Erythroblast (primary cell): Measurements from ENCODE around the gene IL1RAPL1.

Experiments
- DNase-seq, 2 experiments: peaks; one replicate each; lab custom pipeline; 2025; lab: John Stamatoyannopoulos, UW
- GATA1 ChIP-seq: IDR thresholded peaks from 2 replicates; pipeline ENCODE4 v1.6.1; 2011; ENCODE audit warnings: low read depth, mild to moderate bottlenecking, control low read depth, low read length, moderate library complexity
- POLR2A ChIP-seq: IDR thresholded peaks from 2 replicates; pipeline ENCODE4 v1.6.1; 2011; ENCODE audit warnings: mild to moderate bottlenecking, low read length

The IL1RAPL1 gene

DNA sequence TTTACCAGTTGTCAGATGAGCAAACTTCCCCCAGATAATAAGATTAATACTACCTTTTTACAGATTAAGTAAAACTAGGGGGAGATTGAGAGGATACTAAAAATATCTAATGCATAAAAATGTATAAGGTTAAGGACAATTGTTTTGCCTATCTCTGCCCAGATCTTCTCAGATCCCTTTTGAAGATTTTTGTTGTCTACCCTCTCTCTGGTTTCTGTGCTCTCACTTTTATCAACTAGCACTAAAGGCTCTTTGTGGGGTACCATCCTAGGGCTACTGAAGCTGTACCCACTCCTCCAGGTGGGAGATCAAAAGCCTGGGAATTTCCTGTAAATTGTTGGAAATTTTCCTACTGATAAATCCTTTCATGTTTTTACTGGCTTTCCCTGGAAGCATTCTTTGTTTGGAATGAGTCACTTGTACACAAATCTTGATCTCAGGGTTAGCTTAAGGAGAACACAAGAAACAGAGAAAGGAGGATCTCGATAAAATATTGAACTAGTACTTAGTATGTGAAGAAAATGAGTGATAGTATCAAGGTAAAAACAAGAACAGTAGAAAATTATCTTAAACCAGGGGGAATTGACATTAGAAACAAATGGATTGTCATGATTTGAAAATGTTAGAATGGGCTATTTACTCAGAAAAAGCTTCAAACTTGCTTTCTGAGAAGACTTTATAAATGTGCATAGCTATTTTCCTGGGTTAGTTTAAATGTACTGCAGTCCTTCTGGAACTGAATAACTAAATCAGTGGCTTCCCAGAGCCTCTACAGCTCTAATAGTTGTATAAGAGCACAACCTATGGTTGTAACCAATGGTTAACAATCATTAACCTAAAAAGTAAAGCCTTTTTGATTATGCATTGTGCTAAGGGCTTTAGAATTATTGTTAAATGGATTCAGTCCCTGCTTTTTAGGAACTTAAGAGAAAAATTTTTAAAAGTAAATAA, 948.2 kb downstream of the IL1RAPL1 start:
- no peak for DNase-seq
- TF ChIP-seq POLR2A (no peak), GATA1 (no peak)

DNA sequence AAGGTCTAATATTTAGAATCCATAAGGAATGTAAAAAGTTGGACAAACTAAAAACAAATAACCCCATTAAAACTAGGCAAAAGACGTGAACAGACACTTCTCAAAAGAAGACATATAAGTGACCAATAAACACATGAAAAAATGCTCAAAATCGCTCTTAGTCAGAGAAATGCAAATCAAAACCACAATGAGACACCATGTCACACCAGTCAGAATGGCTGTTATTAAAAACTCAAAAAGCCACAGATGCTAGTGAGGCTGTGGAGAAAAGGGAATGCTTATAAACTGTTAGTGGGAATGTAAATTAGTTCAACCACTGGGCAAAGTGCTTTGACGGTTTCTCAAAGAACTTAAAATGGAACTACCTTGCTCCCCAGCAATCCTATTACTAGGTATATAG, 953.8 kb downstream of the IL1RAPL1 start:
- no peak for DNase-seq
- no peak for TF ChIP-seq GATA1
- TF ChIP-seq POLR2A, result no peak

- TF ChIP-seq GATA1 (no peak), POLR2A (no peak)
- DNase-seq, result no peak
These were observed 954.9 kb downstream of the IL1RAPL1 start for GRCh38 chrX:29542152-29542551.

- TF ChIP-seq POLR2A (no peak), GATA1 (no peak)
- DNase-seq, result no peak
These were observed 958.6 kb downstream of the IL1RAPL1 start for GRCh38 chrX:29545878-29546277.

GRCh38 chrX:29547877-29548276, 960.6 kb downstream of the IL1RAPL1 start:
- TF ChIP-seq GATA1 (no peak), POLR2A (no peak)
- DNase-seq, result no peak

DNA sequence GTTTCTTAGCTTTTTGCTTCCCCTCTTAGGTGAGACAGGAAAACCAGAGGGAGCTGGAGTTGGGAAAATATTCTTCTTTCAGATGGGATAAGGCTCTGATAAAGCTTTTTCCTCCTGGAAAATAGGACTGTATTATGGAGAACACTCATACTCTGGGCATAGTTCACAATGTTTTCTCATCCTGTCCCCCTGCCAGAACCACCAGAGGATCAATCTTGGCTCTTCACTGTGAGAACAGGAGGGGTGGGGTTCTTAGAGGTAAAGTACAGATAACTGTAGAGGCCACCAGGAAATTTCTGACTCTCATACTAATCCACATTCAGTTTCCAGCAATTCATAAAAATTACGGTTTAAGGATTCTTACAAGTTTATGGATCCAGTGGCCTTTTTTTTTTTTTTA, 966.3 kb downstream of the IL1RAPL1 start:
- no peak for DNase-seq
- TF ChIP-seq POLR2A (no peak), GATA1 (no peak)

DNA sequence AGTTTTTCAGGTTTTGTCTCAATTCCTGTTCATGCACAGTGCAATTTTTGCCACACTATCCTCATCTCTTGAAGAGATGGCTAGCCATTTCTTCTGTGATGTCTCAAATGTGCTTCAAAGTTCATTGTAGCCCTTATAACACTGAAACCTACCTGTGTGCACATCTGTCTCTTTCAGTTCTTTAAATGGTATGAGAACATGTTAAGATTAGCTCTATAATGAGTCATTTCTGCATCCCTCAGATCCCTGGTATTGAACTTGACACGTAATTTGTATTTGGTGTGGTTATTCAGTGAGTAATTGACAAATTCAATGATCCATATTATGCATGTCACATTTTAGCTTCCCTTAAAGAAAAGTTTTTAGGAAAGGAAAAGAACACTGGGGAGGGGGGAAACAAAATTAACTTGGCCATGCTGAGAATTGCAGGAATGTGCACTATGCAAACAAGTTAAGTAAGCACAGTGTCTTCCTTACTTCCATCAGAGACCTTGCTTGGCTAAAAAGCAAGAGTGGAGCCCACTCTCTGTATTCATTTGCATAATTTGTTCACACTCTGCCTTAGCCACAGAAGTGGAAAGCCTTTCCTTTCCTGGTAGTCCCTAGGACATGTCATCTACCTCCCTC, 968.3 kb downstream of the IL1RAPL1 start:
- TF ChIP-seq POLR2A (no peak), GATA1 (no peak)
- no peak for DNase-seq

DNA sequence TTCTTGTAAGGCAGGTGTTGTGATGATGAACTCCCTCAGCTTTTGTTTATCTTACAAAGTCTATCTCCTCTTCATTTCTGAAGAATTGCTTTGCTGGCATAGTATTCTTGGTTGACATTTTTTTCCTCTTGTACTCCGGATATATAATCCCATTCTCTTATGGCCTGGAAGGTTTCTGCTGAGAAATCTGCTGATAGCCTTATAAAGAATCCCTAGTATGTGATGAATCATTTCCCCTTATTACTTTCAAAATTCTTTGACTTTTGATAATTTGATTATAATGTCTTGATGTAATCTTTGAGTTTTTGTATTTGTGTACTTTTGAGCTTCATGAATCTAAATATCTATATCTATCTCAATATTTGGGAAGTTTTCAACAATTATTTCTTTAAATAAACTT, 972.8 kb downstream of the IL1RAPL1 start:
- DNase-seq, result no peak
- TF ChIP-seq GATA1, result no peak
- TF ChIP-seq POLR2A, result no peak

GRCh38 chrX:29561417-29561816, 974.2 kb downstream of the IL1RAPL1 start:
- no peak for DNase-seq
- no peak for TF ChIP-seq POLR2A
- no peak for TF ChIP-seq GATA1

- DNase-seq, result no peak
- no peak for TF ChIP-seq GATA1
- TF ChIP-seq POLR2A, result no peak
These were observed 993.3 kb downstream of the IL1RAPL1 start for GRCh38 chrX:29580560-29580959.

DNA sequence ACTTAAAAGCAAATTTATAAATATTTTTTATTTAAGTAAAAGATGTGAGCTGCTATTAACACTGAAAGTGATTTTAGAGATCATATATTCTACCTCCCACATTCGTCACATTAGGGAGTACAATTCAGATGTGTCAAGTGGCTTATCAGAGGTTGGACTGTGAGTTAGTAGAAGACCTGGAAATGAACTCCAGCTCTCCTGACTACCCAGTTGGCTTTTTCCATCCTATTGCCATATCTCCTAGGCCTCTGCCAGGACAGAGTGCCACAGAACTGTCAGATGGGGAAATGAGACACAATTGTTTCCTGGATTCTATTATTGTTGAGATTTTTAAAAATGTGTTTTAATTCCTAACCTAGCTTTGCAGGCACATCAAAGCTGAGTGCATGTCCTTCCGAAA, 994.0 kb downstream of the IL1RAPL1 start:
- no peak for DNase-seq
- no peak for TF ChIP-seq GATA1
- no peak for TF ChIP-seq POLR2A

- DNase-seq, result no peak
- TF ChIP-seq GATA1 (no peak), POLR2A (no peak)
These were observed 999.9 kb downstream of the IL1RAPL1 start for GRCh38 chrX:29587107-29587506.

- TF ChIP-seq POLR2A, result no peak
- TF ChIP-seq GATA1, result no peak
- no peak for DNase-seq
These were observed 1003.7 kb downstream of the IL1RAPL1 start for GRCh38 chrX:29590921-29591320.

GRCh38 chrX:29604381-29604780, 1017.1 kb downstream of the IL1RAPL1 start:
- TF ChIP-seq GATA1, result no peak
- TF ChIP-seq POLR2A, result no peak
- no peak for DNase-seq
